IMR-90 (cell line): ENCODE measurements around the gene TLX1. TPM values are rescaled to one million over a fixed set of nuclear protein-coding genes. Genes with fewer than 3 reads are reported as not detected.

Experiments
- ATAC-seq: fragments of 200-7000 bp; cut with Tn5 transposase; 2 replicates; pipeline ENCODE4 v1.9.1; 2020; ENCODE audit warnings: low read depth, mild to moderate bottlenecking, moderate library complexity
- BruUV-seq: library from RNA; stranded (reverse); fragments of 400-500 nt; replicated peaks from 2 replicates; lab custom pipeline; 2021; lab: Mats Ljungman, UMichigan
- CTCF ChIA-PET: fragments of 300-600 bp; formaldehyde crosslinking; extraction: SDS; loops from one replicate; lab custom pipeline; 2021; ENCODE audit warnings: antibody characterized with exemption; lab: Yijun Ruan, JAX
- POLR2A ChIA-PET: fragments of 300-600 bp; sonication (Branson Sonifier 250); formaldehyde crosslinking; loops from one replicate; lab custom pipeline; 2022; ENCODE audit warnings: antibody characterized with exemption; ENCODE audit not compliant: unreplicated experiment; lab: Charles Lee
- DNase-seq: peaks from one replicate; pipeline ENCODE4 v3.0.0; 2013
- H2AFZ ChIP-seq: replicated peaks from 2 replicates; pipeline ENCODE3; 2013; ENCODE audit warnings: low read length, mild to moderate bottlenecking; ENCODE audit not compliant: poor library complexity
- H2AK5ac ChIP-seq: 2 replicates; pipeline ENCODE4 v1.6.1; 2013; ENCODE audit warnings: low read depth, low read length, inconsistent platforms
- H2AK9ac ChIP-seq: replicated peaks from 2 replicates; pipeline ENCODE3; 2013; ENCODE audit warnings: mild to moderate bottlenecking, low read depth, low read length, moderate library complexity; ENCODE audit not compliant: poor library complexity
- H2BK120ac ChIP-seq: 2 replicates; pipeline ENCODE4 v1.6.1; 2013; ENCODE audit warnings: low read depth, low read length, inconsistent platforms
- H2BK15ac ChIP-seq: 3 replicates; pipeline ENCODE4 v1.6.1; 2013; ENCODE audit warnings: low read depth, low read length, inconsistent platforms
- H2BK20ac ChIP-seq: 2 replicates; pipeline ENCODE4 v1.6.1; 2013; ENCODE audit warnings: low read depth, mild to moderate bottlenecking, inconsistent platforms, low read length, moderate library complexity
- H2BK5ac ChIP-seq: 2 replicates; pipeline ENCODE4 v1.6.1; 2013; ENCODE audit warnings: mild to moderate bottlenecking, low read depth, low read length, inconsistent platforms; ENCODE audit not compliant: poor library complexity, severe bottlenecking
- H3K14ac ChIP-seq: replicated peaks from 2 replicates; pipeline ENCODE4 v1.6.1; 2013; ENCODE audit warnings: low read depth, low read length, inconsistent platforms
- H3K18ac ChIP-seq: 2 replicates; pipeline ENCODE4 v1.6.1; 2013; ENCODE audit warnings: low read depth, low read length, control low read depth
- H3K23ac ChIP-seq: 2 replicates; pipeline ENCODE4 v1.6.1; 2013; ENCODE audit warnings: low read depth, low read length, inconsistent platforms
- H3K27ac ChIP-seq: 2 replicates; pipeline ENCODE4 v1.5.1; 2013; ENCODE audit warnings: mild to moderate bottlenecking, control low read depth, low read length; ENCODE audit not compliant: insufficient read depth
- H3K27me3 ChIP-seq: 2 replicates; pipeline ENCODE4 v1.6.1; 2013; ENCODE audit warnings: low read length; ENCODE audit not compliant: control insufficient read depth, insufficient read depth
- H3K36me3 ChIP-seq: 2 replicates; pipeline ENCODE4 v1.6.1; 2013; ENCODE audit warnings: low read length, mixed read lengths; ENCODE audit not compliant: control insufficient read depth, insufficient read depth
- H3K4ac ChIP-seq: 2 replicates; pipeline ENCODE4 v1.6.1; 2013; ENCODE audit warnings: low read depth, low read length, inconsistent platforms
- H3K4me1 ChIP-seq: 2 replicates; pipeline ENCODE4 v1.6.1; 2013; ENCODE audit warnings: low read length, mixed read lengths; ENCODE audit not compliant: control insufficient read depth, insufficient read depth
- H3K4me2 ChIP-seq: 2 replicates; pipeline ENCODE4 v1.6.1; 2013; ENCODE audit warnings: low read depth, mild to moderate bottlenecking, control low read depth, low read length, moderate library complexity
- H3K4me3 ChIP-seq: 2 replicates; pipeline ENCODE4 v1.5.1; 2013; ENCODE audit warnings: low read depth, mild to moderate bottlenecking, control low read depth, low read length, moderate library complexity; ENCODE audit not compliant: insufficient read depth
- H3K56ac ChIP-seq: 2 replicates; pipeline ENCODE4 v1.6.1; 2013; ENCODE audit warnings: low read length, inconsistent platforms; ENCODE audit not compliant: insufficient read depth; ENCODE audit errors: extremely low read depth
- H3K79me1 ChIP-seq, 2 experiments: 2 replicates each; pipeline ENCODE4 v1.6.1; 2013; ENCODE audit warnings: low read length in 2 of 2, inconsistent platforms in 1 of 2, low read depth in 1 of 2
- H3K9ac ChIP-seq: 2 replicates; pipeline ENCODE4 v1.6.1; 2013; ENCODE audit warnings: low read depth, low read length, control low read depth
- H3K9me1 ChIP-seq: 2 replicates; pipeline ENCODE4 v1.6.1; 2013; ENCODE audit warnings: low read length, inconsistent platforms; ENCODE audit not compliant: insufficient read depth
- H3K9me3 ChIP-seq: 2 replicates; pipeline ENCODE4 v1.6.1; 2013; ENCODE audit warnings: low read length; ENCODE audit not compliant: control insufficient read depth, insufficient read depth
- H4K20me1 ChIP-seq: 2 replicates; pipeline ENCODE4 v1.6.1; 2013; ENCODE audit warnings: low read length, inconsistent platforms; ENCODE audit not compliant: insufficient read depth
- H4K5ac ChIP-seq: 2 replicates; pipeline ENCODE4 v1.6.1; 2013; ENCODE audit warnings: mild to moderate bottlenecking, low read depth, low read length, control low read depth
- H4K8ac ChIP-seq, 2 experiments: 2 replicates each; pipeline ENCODE4 v1.6.1; 2013; ENCODE audit warnings: low read depth in 2 of 2, low read length in 2 of 2, control low read depth in 1 of 2, inconsistent platforms in 1 of 2
- H4K91ac ChIP-seq: 2 replicates; pipeline ENCODE4 v1.6.1; 2013; ENCODE audit warnings: low read depth, low read length, inconsistent platforms; ENCODE audit not compliant: insufficient read depth
- BHLHE40 ChIP-seq: fragments of 150-350 bp; IDR thresholded peaks from 2 replicates; pipeline ENCODE4 v1.6.1; 2016; ENCODE audit warnings: mild to moderate bottlenecking, low read depth, low read length
- CHD1 ChIP-seq: IDR thresholded peaks from 2 replicates; pipeline ENCODE4 v1.6.1; 2012; ENCODE audit warnings: low read depth, low read length, improper control_type of control experiment
- MAFK ChIP-seq: IDR thresholded peaks from 2 replicates; pipeline ENCODE4 v1.6.1; 2012; ENCODE audit warnings: low read depth, low read length, improper control_type of control experiment
- MAZ ChIP-seq: IDR thresholded peaks from 2 replicates; pipeline ENCODE4 v1.6.1; 2012; ENCODE audit warnings: low read depth, mild to moderate bottlenecking, low read length, improper control_type of control experiment, moderate library complexity, borderline replicate concordance
- MXI1 ChIP-seq: IDR thresholded peaks from 2 replicates; pipeline ENCODE4 v1.6.1; 2012; ENCODE audit warnings: low read depth, mild to moderate bottlenecking, low read length, moderate library complexity, borderline replicate concordance
- NFE2L2 ChIP-seq: fragments of 150-350 bp; IDR thresholded peaks from 2 replicates; pipeline ENCODE4 v1.6.1; 2016; ENCODE audit warnings: low read depth, mild to moderate bottlenecking, low read length
- RAD21 ChIP-seq: IDR thresholded peaks from 2 replicates; pipeline ENCODE4 v1.6.1; 2012; ENCODE audit warnings: low read length, improper control_type of control experiment
- RCOR1 ChIP-seq: IDR thresholded peaks from 2 replicates; pipeline ENCODE4 v1.6.1; 2012; ENCODE audit warnings: mild to moderate bottlenecking, low read length, improper control_type of control experiment; ENCODE audit not compliant: insufficient replicate concordance
- USF2 ChIP-seq: fragments of 150-350 bp; IDR thresholded peaks from 2 replicates; pipeline ENCODE4 v1.6.1; 2017; ENCODE audit warnings: mild to moderate bottlenecking, antibody characterized with exemption, low read length, low read depth
- WGBS, 2 experiments: methylation state at CpG; one replicate each; pipeline versions ENCODE4 v1.1.5 to v1.1.7; 2013; ENCODE audit warnings: missing lambda C conversion rate in 2 of 2; ENCODE audit not compliant: insufficient read length in 1 of 2; ENCODE audit errors: extremely low coverage in 2 of 2; 5-methylcytosine and 5-hydroxymethylcytosine counted together
- dilution Hi-C: fragments of 300-500 bp; cut with HindIII; formaldehyde crosslinking; loops from one replicate; pipeline ENCODE4 v1.14.3; 2018; ENCODE audit warnings: low sequenced_read_pairs; ENCODE audit not compliant: unreplicated experiment
- in situ Hi-C: fragments of 300-500 bp; cut with MboI; formaldehyde crosslinking; loops from 3 replicates; pipeline ENCODE4 v1.14.3; 2019; ENCODE audit warnings: low sequenced_read_pairs, inconsistent platforms, mixed read lengths
- intact Hi-C: fragments of 100-400 bp; cut with micrococcal nuclease; formaldehyde crosslinking; loops from 2 replicates; pipeline ENCODE4 v1.10.0; 2022
- polyA plus RNA-seq, 3 experiments: library from polyadenylated mRNA; depleted of rRNA; stranded (reverse); fragments of >200 nt; gene quantifications; 2 replicates each; pipeline ENCODE4 v1.2.3, GENCODE V29; 2012; ENCODE audit warnings: low replicate concordance in 1 of 3
- total RNA-seq: library from RNA; depleted of rRNA; stranded (reverse); fragments of >200 nt; gene quantifications from 2 replicates; pipeline ENCODE4 v1.2.3, GENCODE V29; 2012

Gene TLX1
- total and polyA plus RNA-seq, 2 of the 4 experiments (the other 2 are of a cell fraction) = not detected

GRCh38 chr10:101126684-101127628, 4.1 kb upstream of the TLX1 start (continued):
- TF ChIP-seq USF2 = no peak

- Histone ChIP-seq H2BK120ac (no peak overlapping the region), H2BK20ac (no peak overlapping the region), H2BK15ac (no peak overlapping the region), H4K5ac (no peak overlapping the region), H3K27me3 (peaks cover 95% of the 10 kb centered on the region), H3K4me3 (no peak overlapping the region), H3K4me2 (no peak overlapping the region), H3K9me3 (no peaks in the 10 kb centered on the region; the same call in 1 of the 2 replicates), H2AK5ac (no peak overlapping the region), H3K36me3 (no peaks in the 10 kb centered on the region), H3K4ac (no peak overlapping the region), H3K18ac (no peak overlapping the region), H3K23ac (no peak overlapping the region), H4K91ac (no peak overlapping the region), H3K9me1 (0 out of 2 replicates have a peak, but pooled peaks cover 3% of the 10 kb centered on the region), H2BK5ac (no peak overlapping the region), H3K27ac (no peak overlapping the region), H3K56ac (no peak overlapping the region), H3K79me1 (no peaks in the 10 kb centered on the region), H2AFZ (no peak overlapping the region), H2AK9ac (no peak overlapping the region), H3K4me1 (no peaks in the 10 kb centered on the region), H3K14ac (no peak overlapping the region), H3K9ac (no peak overlapping the region), H4K8ac (no peak overlapping the region), H4K20me1 (peaks cover 10% of the 10 kb centered on the region)
- intact Hi-C loops = no loop called here
- ATAC-seq (no peak), DNase-seq (no peak)
- CTCF ChIA-PET = no interaction called here
- dilution Hi-C loops = no loop called here
- TF ChIP-seq RAD21 (no peak), USF2 (no peak), MXI1 (no peak), CHD1 (no peak), MAZ (no peak), RCOR1 (no peak), MAFK (no peak), BHLHE40 (no peak), NFE2L2 (no peak)
- in situ Hi-C loops = no loop called here
- POLR2A ChIA-PET = no interaction called here
- no TSS peak for BruUV-seq
- WGBS, 2 experiments = 0% methylated on average over 1 of the region's 5 CpGs; no CpG with 5 or more reads in 1 of the 2 experiments
Observed at GRCh38 chr10:101130141-101130540, 959 bp upstream of the TLX1 start.
